Measurements from ENCODE around the gene SDR39U1. TPM values are rescaled to one million over a fixed set of nuclear protein-coding genes. Genes with fewer than 3 reads are reported as not detected.

Gene SDR39U1
- total RNA-seq, 1 donor from 2014 or later, result 34.9 TPM

GRCh38 chr14:24407608-24408325 lies 34.8 kb downstream of the SDR39U1 start:
- H3K4me1 Mint-ChIP-seq (ENCODE audit: unreplicated experiment), result peaks cover 19% of the 10 kb centered on the region
- no peak for TF ChIP-seq CTCF (IDR thresholded peaks at IDR 0.05; ENCODE audit: unreplicated experiment)
- H3K27ac Mint-ChIP-seq (ENCODE audit: unreplicated experiment), result no peak overlapping the region
- peaks cover 28% of the 10 kb centered on the region for H3K36me3 Mint-ChIP-seq (ENCODE audit: low read depth, unreplicated experiment)
- H3K9me3 Mint-ChIP-seq (ENCODE audit: unreplicated experiment), result no peaks in the 10 kb centered on the region
- H3K27me3 Mint-ChIP-seq (ENCODE audit: unreplicated experiment), result peaks cover 5% of the 10 kb centered on the region
- DNase-seq (ENCODE audit: low spot score), result no peak
- H3K4me3 Mint-ChIP-seq (ENCODE audit: unreplicated experiment), result no peak overlapping the region

- no peak overlapping the region for H3K4me3 Mint-ChIP-seq (ENCODE audit: unreplicated experiment)
- H3K9me3 Mint-ChIP-seq (ENCODE audit: unreplicated experiment), result no peaks in the 10 kb centered on the region
- peak overlapping the region; percentile 30 for H3K27ac Mint-ChIP-seq (ENCODE audit: unreplicated experiment)
- DNase-seq (ENCODE audit: low spot score), result no peak
- TF ChIP-seq CTCF (IDR thresholded peaks at IDR 0.05; ENCODE audit: unreplicated experiment), result no peak
- peaks cover 16% of the 10 kb centered on the region for H3K36me3 Mint-ChIP-seq (ENCODE audit: low read depth, unreplicated experiment)
- peaks cover 5% of the 10 kb centered on the region for H3K27me3 Mint-ChIP-seq (ENCODE audit: unreplicated experiment)
- peaks cover 24% of the 10 kb centered on the region for H3K4me1 Mint-ChIP-seq (ENCODE audit: unreplicated experiment)
These were observed 36.2 kb downstream of the SDR39U1 start for GRCh38 chr14:24406416-24406815.

GRCh38 chr14:24404814-24405213 lies 37.8 kb downstream of the SDR39U1 start:
- H3K27me3 Mint-ChIP-seq (ENCODE audit: unreplicated experiment), result peaks cover 9% of the 10 kb centered on the region
- no peak overlapping the region for H3K4me3 Mint-ChIP-seq (ENCODE audit: unreplicated experiment)
- DNase-seq (ENCODE audit: low spot score), result no peak
- H3K4me1 Mint-ChIP-seq (ENCODE audit: unreplicated experiment), result peaks cover 32% of the 10 kb centered on the region
- no peak overlapping the region for H3K27ac Mint-ChIP-seq (ENCODE audit: unreplicated experiment)
- H3K36me3 Mint-ChIP-seq (ENCODE audit: low read depth, unreplicated experiment), result peaks cover 12% of the 10 kb centered on the region
- H3K9me3 Mint-ChIP-seq (ENCODE audit: unreplicated experiment), result no peaks in the 10 kb centered on the region
- no peak for TF ChIP-seq CTCF (IDR thresholded peaks at IDR 0.05; ENCODE audit: unreplicated experiment)

GRCh38 chr14:24403294-24403998 lies 39.1 kb downstream of the SDR39U1 start:
- TF ChIP-seq CTCF (IDR thresholded peaks at IDR 0.05; ENCODE audit: unreplicated experiment), result no peak
- H3K9me3 Mint-ChIP-seq (ENCODE audit: unreplicated experiment), result no peaks in the 10 kb centered on the region
- peaks cover 12% of the 10 kb centered on the region for H3K36me3 Mint-ChIP-seq (ENCODE audit: low read depth, unreplicated experiment)
- no peak for DNase-seq (ENCODE audit: low spot score)
- no peak overlapping the region for H3K27ac Mint-ChIP-seq (ENCODE audit: unreplicated experiment)
- H3K4me1 Mint-ChIP-seq (ENCODE audit: unreplicated experiment), result peaks cover 37% of the 10 kb centered on the region
- H3K4me3 Mint-ChIP-seq (ENCODE audit: unreplicated experiment), result no peak overlapping the region
- peaks cover 9% of the 10 kb centered on the region for H3K27me3 Mint-ChIP-seq (ENCODE audit: unreplicated experiment)

All from endothelial cell (in vitro differentiated cells).